DND-41 (cell line): Measurements from ENCODE around the gene TMEM121B.

Experiments used
- ATAC-seq: fragments of 200-7000 bp; cut with Tn5 transposase; 3 replicates; pipeline ENCODE4 v1.9.1; 2021; ENCODE audit warnings: low read depth; ENCODE audit not compliant: insufficient read depth
- DNase-seq: peaks from one replicate; pipeline ENCODE4 v3.0.0-alpha.2; 2020
- H2AFZ ChIP-seq: 2 replicates; pipeline ENCODE4 v1.6.0; 2012; ENCODE audit warnings: low read depth, low read length
- H3K27ac ChIP-seq: 2 replicates; pipeline ENCODE4 v1.5.1; 2012; ENCODE audit warnings: low read length, inconsistent platforms
- H3K27me3 ChIP-seq: fragments of 200-600 bp; sonication (generic); 2 replicates; pipeline ENCODE4 v1.6.0; 2012; ENCODE audit warnings: low read length, mild to moderate bottlenecking, inconsistent platforms; ENCODE audit not compliant: insufficient read depth, poor library complexity
- H3K36me3 ChIP-seq: 2 replicates; pipeline ENCODE4 v1.5.1; 2012; ENCODE audit warnings: low read length, inconsistent platforms; ENCODE audit not compliant: insufficient read depth
- H3K4me1 ChIP-seq: 2 replicates; pipeline ENCODE4 v1.5.1; 2012; ENCODE audit warnings: mild to moderate bottlenecking, low read length; ENCODE audit not compliant: insufficient read depth
- H3K4me2 ChIP-seq: 2 replicates; pipeline ENCODE4 v1.6.0; 2012; ENCODE audit warnings: mild to moderate bottlenecking, moderate library complexity, low read length, inconsistent platforms; ENCODE audit not compliant: insufficient read depth
- H3K4me3 ChIP-seq, 2 experiments: fragments of 200-600 bp in 1 of 2; shearing (Covaris generic) in 1 of 2; 2 replicates each; pipeline ENCODE4 v1.5.1; 2012 to 2016; ENCODE audit warnings: inconsistent platforms in 2 of 2, low read length in 2 of 2, mild to moderate bottlenecking in 2 of 2, low read depth in 1 of 2, moderate library complexity in 1 of 2
- H3K79me2 ChIP-seq: 2 replicates; pipeline ENCODE4 v1.6.0; 2012; ENCODE audit warnings: low read length, inconsistent platforms; ENCODE audit not compliant: insufficient read depth
- H3K9ac ChIP-seq: 2 replicates; pipeline ENCODE4 v1.6.0; 2012; ENCODE audit warnings: low read depth, mild to moderate bottlenecking, inconsistent platforms, low read length, moderate library complexity
- H3K9me3 ChIP-seq: 2 replicates; pipeline ENCODE4 v1.5.1; 2012; ENCODE audit warnings: low read length, moderate library complexity, mild to moderate bottlenecking, inconsistent platforms; ENCODE audit not compliant: insufficient read depth, severe bottlenecking
- H4K20me1 ChIP-seq: 2 replicates; pipeline ENCODE4 v1.6.0; 2012; ENCODE audit warnings: low read length; ENCODE audit not compliant: insufficient read depth
- EZH2 ChIP-seq: IDR thresholded peaks from 3 replicates; pipeline ENCODE4 v1.6.1; 2012; ENCODE audit warnings: borderline replicate concordance, low read depth, mild to moderate bottlenecking, moderate library complexity, low read length, inconsistent platforms; ENCODE audit not compliant: severe bottlenecking
- TF ChIP-seq, protein P1 (sequence below): IDR thresholded peaks from 2 replicates; pipeline ENCODE4 v1.5.1; 2012; ENCODE audit warnings: borderline replicate concordance, low read length, moderate library complexity, mild to moderate bottlenecking; ENCODE audit not compliant: poor library complexity, severe bottlenecking; ENCODE audit errors: extremely low read depth

The TMEM121B gene

DNA sequence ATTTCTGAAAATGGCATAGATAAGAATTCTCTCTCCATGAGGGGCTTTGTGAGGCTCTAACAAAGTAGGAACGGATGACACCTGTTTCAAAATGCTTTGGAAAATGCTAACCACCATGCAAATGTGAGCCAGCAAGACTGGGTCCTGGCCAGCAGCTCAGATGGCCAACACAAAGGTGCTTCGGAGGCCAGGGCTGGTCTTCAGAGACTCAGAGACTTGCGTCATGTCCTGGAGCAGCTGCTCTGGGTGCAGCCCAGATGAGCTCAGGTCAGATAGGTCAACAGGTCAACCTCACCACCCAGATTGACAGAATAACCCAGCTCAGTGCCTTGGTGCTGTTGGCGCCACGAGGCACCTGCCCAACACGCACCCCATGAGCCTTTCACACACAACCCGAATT is 12.0 kb upstream of the TMEM121B start:
- Histone ChIP-seq H3K4me2 (no peak overlapping the region), H3K4me3 (no peak overlapping the region), H3K4me1 (no peaks in the 10 kb centered on the region), H3K36me3 (no peaks in the 10 kb centered on the region), H2AFZ (no peak overlapping the region), H3K9me3 (no peaks in the 10 kb centered on the region), H3K79me2 (no peaks in the 10 kb centered on the region), H4K20me1 (no peaks in the 10 kb centered on the region), H3K9ac (no peak overlapping the region), H3K27me3 (peaks cover 3% of the 10 kb centered on the region), H3K27ac (no peak overlapping the region)
- ATAC-seq (no peak), DNase-seq (no peak)
- TF ChIP-seq, protein P1, sequence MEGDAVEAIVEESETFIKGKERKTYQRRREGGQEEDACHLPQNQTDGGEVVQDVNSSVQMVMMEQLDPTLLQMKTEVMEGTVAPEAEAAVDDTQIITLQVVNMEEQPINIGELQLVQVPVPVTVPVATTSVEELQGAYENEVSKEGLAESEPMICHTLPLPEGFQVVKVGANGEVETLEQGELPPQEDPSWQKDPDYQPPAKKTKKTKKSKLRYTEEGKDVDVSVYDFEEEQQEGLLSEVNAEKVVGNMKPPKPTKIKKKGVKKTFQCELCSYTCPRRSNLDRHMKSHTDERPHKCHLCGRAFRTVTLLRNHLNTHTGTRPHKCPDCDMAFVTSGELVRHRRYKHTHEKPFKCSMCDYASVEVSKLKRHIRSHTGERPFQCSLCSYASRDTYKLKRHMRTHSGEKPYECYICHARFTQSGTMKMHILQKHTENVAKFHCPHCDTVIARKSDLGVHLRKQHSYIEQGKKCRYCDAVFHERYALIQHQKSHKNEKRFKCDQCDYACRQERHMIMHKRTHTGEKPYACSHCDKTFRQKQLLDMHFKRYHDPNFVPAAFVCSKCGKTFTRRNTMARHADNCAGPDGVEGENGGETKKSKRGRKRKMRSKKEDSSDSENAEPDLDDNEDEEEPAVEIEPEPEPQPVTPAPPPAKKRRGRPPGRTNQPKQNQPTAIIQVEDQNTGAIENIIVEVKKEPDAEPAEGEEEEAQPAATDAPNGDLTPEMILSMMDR = no peak
- TF ChIP-seq EZH2 = no peak

DNA sequence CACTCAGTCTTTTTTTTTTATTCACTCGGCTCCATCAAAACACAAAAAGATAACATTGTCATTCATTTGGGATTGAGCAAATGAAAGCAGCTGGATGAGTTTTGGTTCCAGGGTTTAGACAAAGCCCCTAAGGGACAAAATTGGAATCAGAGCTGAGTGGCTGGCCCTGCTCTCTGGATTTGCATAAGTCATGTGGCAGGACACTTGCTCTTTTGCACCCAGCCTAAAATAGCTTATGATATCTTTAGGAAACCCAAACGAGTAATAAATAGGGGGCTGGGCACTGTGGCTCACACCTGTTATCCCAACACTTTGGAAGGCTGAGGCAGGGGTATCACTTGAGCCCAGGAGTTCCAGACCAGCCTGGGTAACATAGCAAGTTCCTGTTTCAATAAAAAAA is 11.0 kb upstream of the TMEM121B start:
- H4K20me1 ChIP-seq = no peaks in the 10 kb centered on the region
- TF ChIP-seq, protein P1 = no peak
- no peak for TF ChIP-seq EZH2
- DNase-seq (no peak), ATAC-seq (no peak)
- no peak overlapping the region for H3K4me3 ChIP-seq
- H3K79me2 ChIP-seq = no peaks in the 10 kb centered on the region
- no peaks in the 10 kb centered on the region for H3K9me3 ChIP-seq
- peaks cover 3% of the 10 kb centered on the region for H3K27me3 ChIP-seq
- H3K27ac ChIP-seq = no peak overlapping the region
- no peak overlapping the region for H3K4me2 ChIP-seq
- no peak overlapping the region for H2AFZ ChIP-seq
- H3K9ac ChIP-seq = no peak overlapping the region
- H3K4me1 ChIP-seq = no peaks in the 10 kb centered on the region
- no peaks in the 10 kb centered on the region for H3K36me3 ChIP-seq

GRCh38 chr22:17131686-17132085 is 10.5 kb upstream of the TMEM121B start:
- Histone ChIP-seq H3K4me1 (no peaks in the 10 kb centered on the region), H3K4me2 (no peak overlapping the region), H3K79me2 (no peaks in the 10 kb centered on the region), H2AFZ (no peak overlapping the region), H3K9me3 (no peaks in the 10 kb centered on the region), H3K36me3 (no peaks in the 10 kb centered on the region), H4K20me1 (no peaks in the 10 kb centered on the region), H3K4me3 (no peak overlapping the region), H3K9ac (no peak overlapping the region), H3K27me3 (peaks cover 3% of the 10 kb centered on the region), H3K27ac (no peak overlapping the region)
- no peak for DNase-seq
- TF ChIP-seq, protein P1 = no peak
- TF ChIP-seq EZH2 = no peak
- no peak for ATAC-seq

- Histone ChIP-seq H3K27me3 (peaks cover 3% of the 10 kb centered on the region), H3K27ac (no peak overlapping the region), H3K9ac (no peak overlapping the region), H3K4me1 (no peaks in the 10 kb centered on the region), H4K20me1 (no peaks in the 10 kb centered on the region), H3K79me2 (no peaks in the 10 kb centered on the region), H3K4me3 (no peak overlapping the region), H2AFZ (no peak overlapping the region), H3K36me3 (no peaks in the 10 kb centered on the region), H3K9me3 (no peaks in the 10 kb centered on the region), H3K4me2 (no peak overlapping the region)
- no peak for ATAC-seq
- no peak for DNase-seq
- no peak for TF ChIP-seq EZH2
- TF ChIP-seq, protein P1 = no peak
Measured at GRCh38 chr22:17130199-17130598, 9.0 kb upstream of the TMEM121B start.
